ENCODE measurements around the gene ERICH2.

Gene ERICH2

DNA sequence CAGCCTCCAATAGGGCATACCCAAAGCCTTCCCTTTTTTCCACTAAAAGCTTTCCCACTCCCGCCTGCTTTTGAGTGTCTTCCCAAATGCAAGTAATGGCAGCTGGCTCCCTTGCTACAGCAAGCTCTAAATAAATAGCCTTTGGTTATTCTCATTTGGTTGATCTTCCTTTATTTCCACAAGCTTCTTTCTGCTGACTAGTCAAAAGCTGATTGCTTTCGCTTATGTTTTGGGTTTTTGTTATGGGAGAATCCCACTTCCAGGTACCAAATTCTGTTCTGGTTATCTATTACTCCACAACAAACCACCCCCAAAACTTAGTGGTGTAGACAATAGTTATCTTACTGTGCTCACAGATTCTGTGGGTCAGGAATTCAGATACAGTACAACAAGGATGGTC is 32.8 kb upstream of the ERICH2 start:
- no peak overlapping the region for H3K4me3 ChIP-seq (replicated peaks; ENCODE audit: insufficient read depth, low read length)
- peaks cover 2% of the 10 kb centered on the region for H3K27me3 ChIP-seq (ENCODE audit: insufficient read depth, poor library complexity, severe bottlenecking)
- no peak for TF ChIP-seq POLR2AphosphoS5 (IDR thresholded peaks at IDR 0.05; ENCODE audit: low read depth)
- no peak for TF ChIP-seq GABPA (IDR thresholded peaks at IDR 0.05; ENCODE audit: low read depth)
- TF ChIP-seq, protein P1, sequence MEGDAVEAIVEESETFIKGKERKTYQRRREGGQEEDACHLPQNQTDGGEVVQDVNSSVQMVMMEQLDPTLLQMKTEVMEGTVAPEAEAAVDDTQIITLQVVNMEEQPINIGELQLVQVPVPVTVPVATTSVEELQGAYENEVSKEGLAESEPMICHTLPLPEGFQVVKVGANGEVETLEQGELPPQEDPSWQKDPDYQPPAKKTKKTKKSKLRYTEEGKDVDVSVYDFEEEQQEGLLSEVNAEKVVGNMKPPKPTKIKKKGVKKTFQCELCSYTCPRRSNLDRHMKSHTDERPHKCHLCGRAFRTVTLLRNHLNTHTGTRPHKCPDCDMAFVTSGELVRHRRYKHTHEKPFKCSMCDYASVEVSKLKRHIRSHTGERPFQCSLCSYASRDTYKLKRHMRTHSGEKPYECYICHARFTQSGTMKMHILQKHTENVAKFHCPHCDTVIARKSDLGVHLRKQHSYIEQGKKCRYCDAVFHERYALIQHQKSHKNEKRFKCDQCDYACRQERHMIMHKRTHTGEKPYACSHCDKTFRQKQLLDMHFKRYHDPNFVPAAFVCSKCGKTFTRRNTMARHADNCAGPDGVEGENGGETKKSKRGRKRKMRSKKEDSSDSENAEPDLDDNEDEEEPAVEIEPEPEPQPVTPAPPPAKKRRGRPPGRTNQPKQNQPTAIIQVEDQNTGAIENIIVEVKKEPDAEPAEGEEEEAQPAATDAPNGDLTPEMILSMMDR (IDR thresholded peaks at IDR 0.05; ENCODE audit: insufficient read depth, low read length): no peak
- TF ChIP-seq SPI1 (IDR thresholded peaks at IDR 0.05; ENCODE audit: borderline replicate concordance, low read depth): no peak
- TF ChIP-seq REST (IDR thresholded peaks at IDR 0.05; ENCODE audit: insufficient replicate concordance, low read depth): no peak
- no peak overlapping the region for H3K27ac ChIP-seq (replicated peaks)
- DNase-seq (ENCODE audit: low read depth in 1 of 2, low spot score in 1 of 2): no peak

- Histone ChIP-seq H3K4me3 (replicated peaks; ENCODE audit: insufficient read depth, low read length) (no peak overlapping the region), H3K27me3 (ENCODE audit: insufficient read depth, poor library complexity, severe bottlenecking) (peaks cover 2% of the 10 kb centered on the region), H3K27ac (replicated peaks) (no peak overlapping the region)
- TF ChIP-seq GABPA (IDR thresholded peaks at IDR 0.05; ENCODE audit: low read depth): no peak
- DNase-seq (ENCODE audit: low read depth in 1 of 2, low spot score in 1 of 2): no peak
Measured at GRCh38 chr2:170737821-170738220, 32.4 kb upstream of the ERICH2 start.

- no peak for TF ChIP-seq REST (IDR thresholded peaks at IDR 0.05; ENCODE audit: insufficient replicate concordance, low read depth)
- TF ChIP-seq, protein P1 (IDR thresholded peaks at IDR 0.05; ENCODE audit: insufficient read depth, low read length): no peak
- no peak for TF ChIP-seq SPI1 (IDR thresholded peaks at IDR 0.05; ENCODE audit: borderline replicate concordance, low read depth)
- no peak for TF ChIP-seq POLR2AphosphoS5 (IDR thresholded peaks at IDR 0.05; ENCODE audit: low read depth)
- TF ChIP-seq GABPA (IDR thresholded peaks at IDR 0.05; ENCODE audit: low read depth): no peak
- no peaks in the 10 kb centered on the region for H3K27me3 ChIP-seq (ENCODE audit: insufficient read depth, poor library complexity, severe bottlenecking)
- H3K27ac ChIP-seq (replicated peaks): no peak overlapping the region
- DNase-seq (ENCODE audit: low read depth in 1 of 2, low spot score in 1 of 2): no peak
- H3K4me3 ChIP-seq (replicated peaks; ENCODE audit: insufficient read depth, low read length): no peak overlapping the region
Measured at GRCh38 chr2:170739048-170739447, 31.1 kb upstream of the ERICH2 start.

DNA sequence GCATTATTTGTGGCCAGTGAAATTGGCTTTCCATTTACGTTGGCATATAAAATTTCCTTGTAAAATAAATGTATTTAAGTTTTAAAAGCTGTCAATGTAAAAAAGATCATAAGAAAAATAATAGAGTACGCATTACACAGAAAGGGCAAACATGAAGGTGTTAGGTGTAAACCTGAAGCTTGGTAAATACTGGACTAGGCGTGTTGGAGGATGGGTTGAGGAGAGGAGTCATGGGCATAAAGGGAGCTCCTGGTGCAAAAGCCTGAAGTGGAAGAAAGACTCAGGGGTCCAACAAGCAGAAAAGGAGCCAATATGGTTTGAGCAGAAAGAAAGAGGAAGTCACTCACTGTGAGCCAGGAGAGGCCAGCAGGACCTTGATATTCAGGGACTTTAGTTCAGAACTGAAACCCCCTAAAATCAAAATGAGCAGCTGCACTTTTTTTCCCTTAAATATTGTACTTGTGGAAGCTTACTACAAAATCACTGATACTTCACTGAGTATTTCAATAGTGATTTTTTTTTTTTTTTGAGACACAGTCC is 30.6 kb upstream of the ERICH2 start:
- Histone ChIP-seq H3K27me3 (ENCODE audit: insufficient read depth, poor library complexity, severe bottlenecking) (no peaks in the 10 kb centered on the region), H3K4me3 (replicated peaks; ENCODE audit: insufficient read depth, low read length) (no peak overlapping the region), H3K27ac (replicated peaks) (no peak overlapping the region)
- DNase-seq (ENCODE audit: low read depth in 1 of 2, low spot score in 1 of 2): no peak
- TF ChIP-seq REST (IDR thresholded peaks at IDR 0.05; ENCODE audit: insufficient replicate concordance, low read depth): no peak
- TF ChIP-seq SPI1 (IDR thresholded peaks at IDR 0.05; ENCODE audit: borderline replicate concordance, low read depth): peak; percentile 90
- TF ChIP-seq, protein P1 (IDR thresholded peaks at IDR 0.05; ENCODE audit: insufficient read depth, low read length): no peak
- TF ChIP-seq POLR2AphosphoS5 (IDR thresholded peaks at IDR 0.05; ENCODE audit: low read depth): no peak
